ENCODE results near the gene PTPRR. TPM values are rescaled to one million over a fixed set of nuclear protein-coding genes. Genes with fewer than 3 reads are reported as not detected.
A peak's percentile ranks its signal among the peaks of the same experiment; 100 is the strongest.

The PTPRR gene
- total RNA-seq, 3 donors from 2014 or later, result 0.59 to 0.98 (median 0.80) TPM

GRCh38 chr12:70648831-70649230 lies 271.7 kb downstream of the PTPRR start:
- no peak for TF ChIP-seq POLR2A (IDR thresholded peaks at IDR 0.05)
- TF ChIP-seq, protein P1, sequence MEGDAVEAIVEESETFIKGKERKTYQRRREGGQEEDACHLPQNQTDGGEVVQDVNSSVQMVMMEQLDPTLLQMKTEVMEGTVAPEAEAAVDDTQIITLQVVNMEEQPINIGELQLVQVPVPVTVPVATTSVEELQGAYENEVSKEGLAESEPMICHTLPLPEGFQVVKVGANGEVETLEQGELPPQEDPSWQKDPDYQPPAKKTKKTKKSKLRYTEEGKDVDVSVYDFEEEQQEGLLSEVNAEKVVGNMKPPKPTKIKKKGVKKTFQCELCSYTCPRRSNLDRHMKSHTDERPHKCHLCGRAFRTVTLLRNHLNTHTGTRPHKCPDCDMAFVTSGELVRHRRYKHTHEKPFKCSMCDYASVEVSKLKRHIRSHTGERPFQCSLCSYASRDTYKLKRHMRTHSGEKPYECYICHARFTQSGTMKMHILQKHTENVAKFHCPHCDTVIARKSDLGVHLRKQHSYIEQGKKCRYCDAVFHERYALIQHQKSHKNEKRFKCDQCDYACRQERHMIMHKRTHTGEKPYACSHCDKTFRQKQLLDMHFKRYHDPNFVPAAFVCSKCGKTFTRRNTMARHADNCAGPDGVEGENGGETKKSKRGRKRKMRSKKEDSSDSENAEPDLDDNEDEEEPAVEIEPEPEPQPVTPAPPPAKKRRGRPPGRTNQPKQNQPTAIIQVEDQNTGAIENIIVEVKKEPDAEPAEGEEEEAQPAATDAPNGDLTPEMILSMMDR (IDR thresholded peaks at IDR 0.05), result no peak
- TF ChIP-seq POLR2AphosphoS5 (IDR thresholded peaks at IDR 0.05), result no peak
- DNase-seq (ENCODE audit: low spot score in 2 of 2), result no peak
- no peaks in the 10 kb centered on the region for H3K9me3 ChIP-seq
- intact Hi-C loops (cut with DNase I; ENCODE audit: low total_unique reads), result no loop called here
- no peak overlapping the region for H3K27ac ChIP-seq
- no peaks in the 10 kb centered on the region for H3K4me1 ChIP-seq
- H3K4me3 ChIP-seq, result no peak overlapping the region
- no peaks in the 10 kb centered on the region for H3K27me3 ChIP-seq
- no peaks in the 10 kb centered on the region for H3K36me3 ChIP-seq

DNA sequence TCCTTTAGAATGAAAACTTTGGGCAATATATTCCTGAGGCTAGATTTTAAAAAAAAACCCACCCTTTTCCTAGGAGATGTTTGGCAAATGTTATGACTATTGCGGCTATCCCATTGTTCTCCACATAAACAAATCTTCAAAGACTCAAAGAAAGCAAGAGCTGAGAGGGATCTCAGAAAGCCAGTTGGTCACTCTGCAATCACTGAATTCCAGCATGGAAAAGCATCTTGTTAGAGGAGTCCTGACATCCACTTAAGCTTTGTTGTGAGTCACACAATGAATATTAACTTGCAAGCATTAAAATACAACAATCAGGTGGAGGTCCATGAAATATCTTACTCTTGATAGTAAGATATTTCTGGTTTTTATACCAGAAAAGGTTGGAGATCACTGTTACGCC lies 272.3 kb downstream of the PTPRR start:
- H3K9me3 ChIP-seq, result no peaks in the 10 kb centered on the region
- TF ChIP-seq POLR2A (IDR thresholded peaks at IDR 0.05), result no peak
- no peak for TF ChIP-seq POLR2AphosphoS5 (IDR thresholded peaks at IDR 0.05)
- TF ChIP-seq, protein P1 (IDR thresholded peaks at IDR 0.05), result no peak
- H3K4me1 ChIP-seq, result no peaks in the 10 kb centered on the region
- no peaks in the 10 kb centered on the region for H3K36me3 ChIP-seq
- no peak for DNase-seq (ENCODE audit: low spot score in 2 of 2)
- intact Hi-C loops (cut with DNase I; ENCODE audit: low total_unique reads), result no loop called here
- no peak overlapping the region for H3K4me3 ChIP-seq
- no peaks in the 10 kb centered on the region for H3K27me3 ChIP-seq
- H3K27ac ChIP-seq, result no peak overlapping the region

DNA sequence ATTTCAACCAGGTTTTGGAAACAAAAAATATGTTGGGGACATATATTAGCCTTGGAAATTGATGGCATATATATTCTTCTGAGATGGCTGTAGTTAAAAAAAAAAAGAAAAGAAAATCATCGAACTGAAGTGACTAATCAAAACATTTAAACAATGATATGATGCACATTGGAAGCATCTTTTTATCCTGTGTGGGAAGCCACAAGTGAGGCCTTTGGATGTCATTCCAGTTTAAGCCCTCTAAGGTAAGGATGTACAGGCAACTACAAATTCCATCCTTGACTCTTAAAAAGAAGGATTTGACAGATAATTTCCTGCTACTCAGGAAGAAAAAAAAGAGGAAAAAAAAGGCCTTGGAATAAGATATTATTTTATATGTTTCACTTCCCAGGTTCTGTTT lies 273.7 kb downstream of the PTPRR start:
- Histone ChIP-seq H3K4me1 (no peaks in the 10 kb centered on the region), H3K9me3 (no peaks in the 10 kb centered on the region), H3K27ac (no peak overlapping the region), H3K36me3 (no peaks in the 10 kb centered on the region), H3K27me3 (no peaks in the 10 kb centered on the region), H3K4me3 (no peak overlapping the region)
- intact Hi-C loops (cut with DNase I; ENCODE audit: low total_unique reads), result loop anchor here (2.0 kb wide), 1 partner anchor 18 kb away; no protein-coding TSS in a partner anchor
- no peak for DNase-seq (ENCODE audit: low spot score in 2 of 2)
- TF ChIP-seq POLR2AphosphoS5 (IDR thresholded peaks at IDR 0.05) (no peak), POLR2A (IDR thresholded peaks at IDR 0.05) (no peak)
- TF ChIP-seq, protein P1 (IDR thresholded peaks at IDR 0.05), result no peak

DNA sequence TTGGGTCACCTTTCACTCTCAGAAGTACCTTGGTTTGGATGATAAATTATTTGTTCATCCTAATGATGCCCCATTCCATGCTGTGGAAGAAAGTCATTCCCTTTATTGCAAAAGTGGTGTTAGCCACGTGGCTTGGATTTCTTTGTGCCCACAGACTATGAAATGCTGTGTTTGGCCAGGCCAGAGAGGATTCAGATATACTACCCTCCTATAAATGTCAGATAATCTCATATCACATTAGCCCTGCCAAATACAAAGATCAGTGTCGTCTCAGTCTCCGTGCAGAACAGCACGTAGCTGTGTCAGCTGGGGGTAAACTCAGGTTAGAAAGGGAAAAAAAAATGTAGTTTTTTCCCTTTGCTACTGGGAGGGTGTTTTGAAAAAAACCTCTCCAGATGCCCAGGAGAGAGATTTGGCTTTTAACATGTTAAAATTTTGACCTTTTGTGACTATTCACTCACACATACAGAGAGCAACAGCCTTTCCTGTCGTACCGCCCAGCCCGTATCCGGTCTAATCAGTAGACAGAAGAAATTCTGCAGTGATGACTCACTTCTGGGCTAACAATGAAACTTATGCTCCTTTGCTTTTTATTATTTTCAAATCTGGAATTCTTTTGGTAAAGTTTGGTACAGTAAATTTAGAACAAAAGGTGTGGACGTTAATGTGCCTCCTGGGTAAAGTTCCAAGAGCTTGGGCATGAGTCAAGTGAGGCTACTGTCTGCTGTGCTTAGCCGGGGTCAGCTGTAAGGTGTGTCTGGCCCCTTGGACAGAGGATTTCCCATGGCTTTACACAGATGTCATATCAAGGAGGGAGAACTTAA lies 274.8 kb downstream of the PTPRR start:
- peak in 1 of 2 donors; percentile 24 for DNase-seq (ENCODE audit: low spot score in 2 of 2)
- Histone ChIP-seq H3K9me3 (no peaks in the 10 kb centered on the region), H3K27me3 (no peaks in the 10 kb centered on the region), H3K4me1 (no peaks in the 10 kb centered on the region), H3K36me3 (no peaks in the 10 kb centered on the region), H3K4me3 (no peak overlapping the region), H3K27ac (peak overlapping the region; percentile 19 to 21)
- intact Hi-C loops (cut with DNase I; ENCODE audit: low total_unique reads), result loop anchor here (2.0 kb wide), 1 partner anchor 17 kb away; no protein-coding TSS in a partner anchor
- TF ChIP-seq POLR2AphosphoS5 (IDR thresholded peaks at IDR 0.05), result peak in 1 of 3 donors; percentile 50
- TF ChIP-seq POLR2A (IDR thresholded peaks at IDR 0.05), result no peak

- intact Hi-C loops (cut with DNase I; ENCODE audit: low total_unique reads), result no loop called here
- Histone ChIP-seq H3K27me3 (no peaks in the 10 kb centered on the region), H3K27ac (peak overlapping the region in 1 of 2 donors; percentile 8), H3K4me3 (no peak overlapping the region), H3K4me1 (no peaks in the 10 kb centered on the region), H3K9me3 (no peaks in the 10 kb centered on the region), H3K36me3 (no peaks in the 10 kb centered on the region)
- DNase-seq (ENCODE audit: low spot score in 2 of 2), result no peak
- TF ChIP-seq POLR2A (IDR thresholded peaks at IDR 0.05) (no peak), POLR2AphosphoS5 (IDR thresholded peaks at IDR 0.05) (no peak)
Measured at GRCh38 chr12:70644861-70645260, 275.7 kb downstream of the PTPRR start.

- Histone ChIP-seq H3K27me3 (no peaks in the 10 kb centered on the region), H3K36me3 (no peaks in the 10 kb centered on the region), H3K27ac (no peak overlapping the region), H3K4me1 (no peaks in the 10 kb centered on the region), H3K9me3 (no peaks in the 10 kb centered on the region), H3K4me3 (no peak overlapping the region)
- no peak for DNase-seq (ENCODE audit: low spot score in 2 of 2)
- intact Hi-C loops (cut with DNase I; ENCODE audit: low total_unique reads), result no loop called here
- TF ChIP-seq POLR2AphosphoS5 (IDR thresholded peaks at IDR 0.05), result no peak
- no peak for TF ChIP-seq POLR2A (IDR thresholded peaks at IDR 0.05)
- TF ChIP-seq, protein P1 (IDR thresholded peaks at IDR 0.05), result no peak
Measured at GRCh38 chr12:70643939-70644338, 276.6 kb downstream of the PTPRR start.

Measured in breast epithelium (tissue), 4 donors.